Testis (tissue), 3 donors: Measurements from ENCODE around the gene DROSHA. TPM values are rescaled to one million over a fixed set of nuclear protein-coding genes. Genes with fewer than 3 reads are reported as not detected.
"Not testable (repeated sequence)": the region's sequence is repeated elsewhere in the genome, so short reads cannot be mapped to it uniquely, and the experiment has no call there.

ENCODE experiments used
- DNase-seq: peaks from one replicate; pipeline ENCODE4 v3.0.0-alpha.2; 2019
- H3K27ac ChIP-seq, 2 donors: fragments of 200-600 bp; sonication (generic); one replicate each; pipeline ENCODE4 v1.5.1; 2019
- H3K27me3 ChIP-seq: fragments of 200-600 bp; sonication (generic); one replicate; pipeline ENCODE4 v1.5.1; 2019
- H3K36me3 ChIP-seq: fragments of 200-600 bp; sonication (generic); one replicate; pipeline ENCODE4 v1.5.1; 2017; ENCODE audit warnings: low read depth; ENCODE audit errors: missing control alignments
- H3K4me1 ChIP-seq: fragments of 200-600 bp; sonication (generic); one replicate; pipeline ENCODE4 v1.5.1; 2019
- H3K4me3 ChIP-seq, 2 donors: fragments of 200-600 bp; sonication (generic); one replicate each; pipeline ENCODE4 v1.5.1; 2017 to 2019
- H3K9me3 ChIP-seq: fragments of 200-600 bp; sonication (generic); one replicate; pipeline ENCODE4 v1.5.1; 2017
- POLR2A ChIP-seq: fragments of 450-650 bp; IDR thresholded peaks from one replicate; pipeline ENCODE4 v1.6.1; 2017; ENCODE audit warnings: antibody characterized with exemption, mild to moderate bottlenecking, moderate library complexity
- WGBS, 2 donors: methylation state at CpG; one replicate each; pipeline ENCODE4 v1.1.5; 2018; 5-methylcytosine and 5-hydroxymethylcytosine counted together
- intact Hi-C: fragments of 100-400 bp; cut with DNase I; formaldehyde crosslinking; loops from one replicate; pipeline ENCODE4 v1.15.1; 2023; ENCODE audit warnings: low total_unique reads
- polyA plus RNA-seq: library from polyadenylated mRNA; stranded (reverse); fragments of 350-450 nt; fragmentation: Illumina TruSeq; extraction: RNeasy Lipid Tissue Mini Kit (QIAGEN cat#74804); gene quantifications from one replicate; pipeline ENCODE4 v1.2.3, GENCODE V29; 2014; ENCODE audit warnings: low read depth, low replicate concordance; ENCODE audit not compliant: insufficient read depth
- total RNA-seq, 2 donors: library from RNA; depleted of rRNA; stranded (reverse); fragments of >200 nt; gene quantifications; one replicate each; pipeline ENCODE4 v1.2.3, GENCODE V29; 2016
- TF ChIP-seq, protein P1 (sequence below), 3 experiments: fragments of 450-650 bp in 2 of 3; fragments of 200-600 bp in 1 of 3; sonication (generic) in 1 of 3; IDR thresholded peaks; one replicate each; pipeline ENCODE4 v1.5.1; 2016 to 2019; ENCODE audit warnings: antibody characterized with exemption in 3 of 3, mild to moderate bottlenecking in 2 of 3, moderate library complexity in 1 of 3

DROSHA gene
- total and polyA plus RNA-seq, 3 donors from 2014 or later, result 23.3 to 79.6 (median 50.4) TPM

DNA sequence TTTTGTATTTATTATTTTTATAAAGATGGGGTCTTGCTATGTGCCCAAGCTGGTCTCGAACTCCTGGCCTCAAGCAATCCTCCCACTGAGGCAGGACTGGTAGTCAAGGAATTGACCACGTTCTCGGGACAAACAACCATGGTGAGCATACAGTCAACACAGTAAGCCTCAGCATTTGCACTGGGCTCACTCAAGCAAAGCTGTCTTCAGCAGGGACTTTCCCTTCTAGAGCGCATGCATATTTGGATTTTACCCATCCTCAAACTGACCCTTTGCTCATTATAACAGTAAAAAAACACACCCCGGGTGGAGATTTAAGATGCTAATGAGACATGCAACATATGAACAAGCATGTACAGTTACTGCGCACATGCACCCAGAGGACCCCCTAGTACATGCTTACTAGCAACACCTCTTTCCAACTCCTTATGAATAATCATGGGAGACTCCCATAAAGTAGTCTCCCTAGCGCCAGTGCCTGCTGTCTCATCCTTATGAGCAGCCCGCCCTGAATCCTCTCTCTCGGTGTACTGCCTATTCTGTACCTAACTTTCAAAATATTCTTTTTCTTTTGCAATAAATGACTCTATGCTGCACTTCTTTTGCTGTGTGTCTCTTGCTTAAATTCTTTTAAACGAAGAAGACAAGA is 41.7 kb upstream of the DROSHA start:
- intact Hi-C loops, result no loop called here
- TF ChIP-seq, protein P1, sequence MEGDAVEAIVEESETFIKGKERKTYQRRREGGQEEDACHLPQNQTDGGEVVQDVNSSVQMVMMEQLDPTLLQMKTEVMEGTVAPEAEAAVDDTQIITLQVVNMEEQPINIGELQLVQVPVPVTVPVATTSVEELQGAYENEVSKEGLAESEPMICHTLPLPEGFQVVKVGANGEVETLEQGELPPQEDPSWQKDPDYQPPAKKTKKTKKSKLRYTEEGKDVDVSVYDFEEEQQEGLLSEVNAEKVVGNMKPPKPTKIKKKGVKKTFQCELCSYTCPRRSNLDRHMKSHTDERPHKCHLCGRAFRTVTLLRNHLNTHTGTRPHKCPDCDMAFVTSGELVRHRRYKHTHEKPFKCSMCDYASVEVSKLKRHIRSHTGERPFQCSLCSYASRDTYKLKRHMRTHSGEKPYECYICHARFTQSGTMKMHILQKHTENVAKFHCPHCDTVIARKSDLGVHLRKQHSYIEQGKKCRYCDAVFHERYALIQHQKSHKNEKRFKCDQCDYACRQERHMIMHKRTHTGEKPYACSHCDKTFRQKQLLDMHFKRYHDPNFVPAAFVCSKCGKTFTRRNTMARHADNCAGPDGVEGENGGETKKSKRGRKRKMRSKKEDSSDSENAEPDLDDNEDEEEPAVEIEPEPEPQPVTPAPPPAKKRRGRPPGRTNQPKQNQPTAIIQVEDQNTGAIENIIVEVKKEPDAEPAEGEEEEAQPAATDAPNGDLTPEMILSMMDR (IDR thresholded peaks at IDR 0.05), result no peak
- TF ChIP-seq POLR2A, result no peak
- Histone ChIP-seq H3K27me3 (no peaks in the 10 kb centered on the region), H3K27ac (no peak overlapping the region), H3K4me3 (no peak overlapping the region), H3K36me3 (no peaks in the 10 kb centered on the region), H3K9me3 (no peaks in the 10 kb centered on the region), H3K4me1 (no peaks in the 10 kb centered on the region)
- DNase-seq, result no peak
- WGBS, 2 donors, result 90 to 93% methylated on average over 10 of the region's 10 CpGs

DNA sequence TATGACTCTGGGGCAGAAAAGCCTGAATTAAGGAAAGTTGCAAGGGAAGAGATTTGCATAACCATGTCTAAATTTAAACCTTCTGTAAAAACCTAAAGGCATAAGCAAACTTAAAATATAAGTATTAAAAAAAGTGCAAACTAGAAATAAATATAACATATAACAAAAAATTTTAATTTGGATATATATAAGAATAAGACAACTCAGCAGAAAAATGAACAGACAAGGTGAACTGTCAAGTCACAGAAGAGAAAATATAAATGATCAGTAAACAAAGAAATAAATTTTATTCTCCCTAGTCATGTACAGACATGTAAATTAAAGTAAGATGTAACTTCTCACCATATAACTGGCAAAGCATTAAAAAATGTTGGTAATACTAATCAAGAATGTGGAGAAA is 37.2 kb upstream of the DROSHA start:
- no peak for DNase-seq
- no peaks in the 10 kb centered on the region for H3K4me1 ChIP-seq
- intact Hi-C loops, result no loop called here
- no peak overlapping the region for H3K4me3 ChIP-seq
- H3K9me3 ChIP-seq, result no peaks in the 10 kb centered on the region
- no peaks in the 10 kb centered on the region for H3K27me3 ChIP-seq
- H3K27ac ChIP-seq, result no peak overlapping the region
- no peak for TF ChIP-seq POLR2A
- TF ChIP-seq, protein P1 (IDR thresholded peaks at IDR 0.05), result no peak
- no peaks in the 10 kb centered on the region for H3K36me3 ChIP-seq

DNA sequence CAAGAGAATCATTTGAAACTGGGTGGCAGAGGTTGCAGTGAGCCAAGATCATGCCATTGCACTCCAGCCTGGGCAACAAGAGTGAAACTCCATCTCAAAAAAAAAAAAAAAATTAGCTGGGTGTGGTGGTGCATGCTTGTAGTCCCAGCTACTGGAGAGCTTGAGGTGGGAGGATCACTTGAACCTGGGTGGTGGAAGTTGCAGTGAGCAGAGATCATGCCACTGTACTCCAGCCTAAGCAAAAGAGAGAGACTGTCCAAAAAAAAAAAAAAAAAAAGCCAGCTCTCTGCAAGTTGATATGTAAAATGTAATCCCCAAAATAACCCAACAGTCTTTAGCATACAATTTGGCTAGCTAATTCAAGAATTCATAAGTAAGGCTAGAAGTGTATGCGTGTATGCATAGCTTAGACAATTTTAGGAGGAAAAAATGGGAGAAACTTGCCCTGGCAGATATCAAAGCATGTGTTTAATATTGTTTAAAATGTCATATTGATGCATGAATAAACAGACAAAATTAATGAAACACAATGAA is 36.5 kb upstream of the DROSHA start:
- DNase-seq, result no peak
- TF ChIP-seq, protein P1 (IDR thresholded peaks at IDR 0.05), result no peak
- TF ChIP-seq POLR2A, result no peak
- Histone ChIP-seq H3K27me3 (no peaks in the 10 kb centered on the region), H3K27ac (no peak overlapping the region), H3K4me3 (no peak overlapping the region), H3K9me3 (no peaks in the 10 kb centered on the region), H3K36me3 (no peaks in the 10 kb centered on the region), H3K4me1 (no peaks in the 10 kb centered on the region)
- 90 to 94% methylated on average over 1 of the region's 1 CpG for WGBS, 2 donors
- intact Hi-C loops, result no loop called here

DNA sequence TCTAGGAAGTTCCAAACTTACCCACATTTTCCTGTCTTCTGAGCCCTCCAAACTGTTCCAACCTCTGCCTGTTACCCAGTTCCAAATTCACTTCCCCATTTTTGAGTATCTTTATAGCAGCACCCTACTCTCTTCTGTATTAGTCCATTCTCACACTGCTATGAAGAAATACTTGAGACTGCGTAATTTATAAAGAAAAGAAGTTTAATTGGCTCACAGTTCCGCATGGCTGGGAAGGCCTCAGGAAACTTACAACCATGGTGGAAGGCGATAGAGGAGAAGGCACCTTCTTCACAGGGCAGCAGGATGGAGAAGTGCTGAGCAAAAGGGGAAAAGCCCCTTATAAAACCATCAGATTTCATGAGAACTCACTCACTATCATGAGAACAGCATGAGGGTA is 34.5 kb upstream of the DROSHA start:
- H3K9me3 ChIP-seq, H3K36me3 ChIP-seq, intact Hi-C loops, H3K4me3 ChIP-seq, H3K27ac ChIP-seq, H3K4me1 ChIP-seq, DNase-seq, H3K27me3 ChIP-seq: not testable (repeated sequence)
- 81 to 94% methylated on average over 3 of the region's 3 CpGs for WGBS, 2 donors

DNA sequence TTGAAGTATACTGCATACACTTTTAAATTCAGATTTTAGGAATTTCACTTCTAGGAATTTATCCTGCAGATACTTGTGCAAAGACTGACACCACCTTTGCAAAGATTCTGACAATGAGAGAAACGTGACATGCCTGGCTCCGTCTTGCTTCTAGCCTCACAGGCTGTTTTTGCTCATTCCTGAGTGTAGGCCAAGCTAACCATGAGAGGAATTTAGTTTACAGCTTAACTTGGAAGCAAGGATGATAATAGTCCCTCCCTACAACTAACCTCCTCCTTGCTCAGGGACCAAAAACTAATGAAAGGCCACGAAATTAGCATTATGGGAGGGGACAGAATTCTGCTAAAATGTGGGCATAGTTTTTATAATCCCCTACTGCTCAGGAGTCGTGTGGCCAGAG is 31.3 kb upstream of the DROSHA start:
- 65 to 73% methylated on average over 4 of the region's 4 CpGs for WGBS, 2 donors
- intact Hi-C loops, result no loop called here

More for the DNA sequence above, 31.3 kb upstream of the DROSHA start:
- Histone ChIP-seq H3K4me3 (no peak overlapping the region), H3K36me3 (no peaks in the 10 kb centered on the region), H3K9me3 (no peaks in the 10 kb centered on the region), H3K4me1 (no peaks in the 10 kb centered on the region), H3K27me3 (no peaks in the 10 kb centered on the region), H3K27ac (no peak overlapping the region)
- DNase-seq, result no peak
- TF ChIP-seq, protein P1 (IDR thresholded peaks at IDR 0.05), result no peak
